HG03045 (cell line): Measurements from ENCODE around the gene MSX1.

Experiments
- ATAC-seq: cut with Tn5 transposase; IDR thresholded peaks from one replicate; pipeline ENCODE4 v1.9.1; 2021; ENCODE audit warnings: mild to moderate bottlenecking, moderate library complexity; ENCODE audit not compliant: unreplicated experiment

Gene MSX1

DNA sequence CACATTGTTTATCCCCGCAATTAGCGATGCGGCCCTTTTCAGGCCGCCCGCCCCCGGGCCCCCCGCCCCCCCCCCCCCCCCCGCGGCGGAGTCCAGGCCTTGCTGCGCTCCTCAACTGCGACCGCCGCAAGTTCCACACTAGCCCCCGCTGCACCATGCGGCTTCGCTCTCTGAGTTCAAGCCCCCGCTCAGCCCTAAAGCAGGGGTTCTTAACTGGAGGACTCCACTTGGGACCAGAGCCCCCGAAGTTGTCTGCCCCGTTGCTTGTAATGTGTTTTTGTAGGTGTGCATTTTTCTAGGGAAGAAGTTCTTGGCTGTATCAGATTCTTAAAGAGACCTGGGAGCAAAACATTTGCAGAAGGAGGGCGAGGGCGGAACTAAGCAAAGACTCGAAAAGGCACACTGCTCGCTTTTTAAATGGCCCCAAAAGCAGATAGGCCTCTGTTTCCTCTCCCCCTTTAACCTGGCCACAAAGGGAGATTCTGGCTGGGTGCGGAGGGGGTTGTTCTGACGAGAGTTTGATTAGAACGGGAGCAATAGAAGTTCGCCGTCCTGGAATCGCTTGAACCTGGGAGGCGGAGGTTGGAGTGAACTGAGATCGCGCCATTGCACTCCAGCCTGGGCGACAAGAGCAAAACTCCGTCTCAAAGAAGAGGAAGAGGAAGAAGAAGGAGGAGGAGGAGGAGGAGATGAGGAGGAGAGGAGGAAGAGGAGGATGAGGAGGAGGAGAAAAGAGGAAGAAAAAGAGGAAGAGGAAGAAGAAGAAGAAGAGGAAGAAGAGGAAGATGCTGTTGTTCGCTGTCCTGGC is 2.3 kb upstream of the MSX1 start:
- no peak for ATAC-seq

DNA sequence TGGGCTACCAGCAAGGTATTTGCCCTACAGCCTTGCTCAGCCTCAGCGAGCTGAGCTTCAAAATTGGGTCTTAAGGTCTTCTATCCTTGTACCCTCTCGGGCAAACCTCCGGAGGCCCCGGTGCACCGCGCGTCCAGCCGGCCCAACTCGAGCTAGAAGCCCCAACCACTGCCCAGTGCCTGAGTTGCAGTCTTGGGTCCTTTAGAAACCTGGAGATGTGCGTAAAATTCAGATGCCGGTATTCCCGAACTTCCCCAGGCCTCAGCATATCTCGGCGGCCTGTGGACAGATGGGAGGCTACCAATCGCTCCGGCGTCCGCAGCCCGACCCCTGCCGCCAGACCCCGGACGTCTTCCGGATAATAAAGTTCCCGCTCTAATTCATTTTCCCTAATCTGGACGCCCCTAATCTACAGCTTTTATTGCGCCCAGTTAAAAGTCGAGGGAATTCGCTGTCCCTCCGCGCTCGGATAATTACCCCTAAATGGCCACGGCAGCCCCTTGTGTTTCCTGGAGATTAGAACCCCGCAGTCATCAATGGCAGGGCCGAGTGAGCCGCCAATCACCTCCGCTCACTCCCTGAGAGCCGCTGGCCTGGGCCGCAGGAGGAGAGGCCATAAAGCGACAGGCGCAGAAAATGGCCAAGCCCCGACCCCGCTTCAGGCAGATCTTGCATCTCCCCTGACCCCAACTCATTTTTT is 1.5 kb upstream of the MSX1 start:
- no peak for ATAC-seq

DNA sequence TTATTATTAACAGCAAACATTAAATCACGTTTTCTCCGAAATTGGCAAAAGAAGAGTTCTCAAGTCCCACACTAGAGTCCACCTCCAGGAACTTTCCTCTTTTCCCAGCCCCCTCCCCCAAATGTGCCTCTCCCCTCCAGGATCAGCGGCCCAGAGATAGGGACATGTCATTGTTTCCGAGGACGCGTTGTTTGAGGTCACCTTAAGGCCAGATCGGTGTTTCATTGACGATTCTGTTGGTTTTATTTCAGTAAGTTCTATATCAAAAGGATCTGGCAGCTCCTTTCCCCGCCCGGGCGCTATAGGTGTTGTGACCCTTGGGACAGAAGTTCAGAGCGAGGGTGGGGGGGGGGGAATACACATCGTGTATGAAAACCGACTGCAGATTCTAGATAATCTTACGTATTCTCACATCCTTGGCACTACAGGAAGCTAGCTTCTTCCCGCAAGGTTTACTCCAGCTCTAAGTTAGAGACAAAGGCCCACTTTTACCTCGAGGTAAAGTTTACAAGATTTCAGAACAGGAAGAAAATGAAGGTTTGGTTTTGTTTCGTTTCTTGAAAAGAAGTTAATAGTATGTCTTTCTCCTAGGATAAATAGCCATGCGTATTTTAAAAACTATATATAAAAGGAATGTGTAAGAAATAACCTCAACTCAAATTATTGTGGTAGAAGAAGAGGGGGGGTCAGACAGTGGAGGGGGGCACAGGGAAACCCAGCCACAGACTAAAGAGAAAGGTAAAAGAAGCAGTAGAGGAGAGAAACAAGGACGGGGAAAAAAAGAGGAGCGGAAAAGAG is 739 bp upstream of the MSX1 start:
- no peak for ATAC-seq

DNA sequence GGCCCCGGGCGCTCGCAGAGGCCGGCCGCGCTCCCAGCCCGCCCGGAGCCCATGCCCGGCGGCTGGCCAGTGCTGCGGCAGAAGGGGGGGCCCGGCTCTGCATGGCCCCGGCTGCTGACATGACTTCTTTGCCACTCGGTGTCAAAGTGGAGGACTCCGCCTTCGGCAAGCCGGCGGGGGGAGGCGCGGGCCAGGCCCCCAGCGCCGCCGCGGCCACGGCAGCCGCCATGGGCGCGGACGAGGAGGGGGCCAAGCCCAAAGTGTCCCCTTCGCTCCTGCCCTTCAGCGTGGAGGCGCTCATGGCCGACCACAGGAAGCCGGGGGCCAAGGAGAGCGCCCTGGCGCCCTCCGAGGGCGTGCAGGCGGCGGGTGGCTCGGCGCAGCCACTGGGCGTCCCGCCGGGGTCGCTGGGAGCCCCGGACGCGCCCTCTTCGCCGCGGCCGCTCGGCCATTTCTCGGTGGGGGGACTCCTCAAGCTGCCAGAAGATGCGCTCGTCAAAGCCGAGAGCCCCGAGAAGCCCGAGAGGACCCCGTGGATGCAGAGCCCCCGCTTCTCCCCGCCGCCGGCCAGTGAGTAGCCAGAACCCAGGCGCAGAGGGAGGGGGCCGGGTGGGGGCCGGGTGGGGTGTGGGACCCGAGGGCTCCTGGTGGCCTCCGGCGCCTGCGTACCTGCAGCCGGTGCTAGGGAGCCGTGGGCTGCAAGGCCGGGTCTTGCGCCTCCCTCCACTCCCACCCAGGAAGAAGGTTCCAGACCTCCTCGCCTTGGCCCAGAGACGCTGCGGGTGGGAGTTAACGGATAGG is 534 bp downstream of the MSX1 start:
- ATAC-seq = peak; percentile 13

DNA sequence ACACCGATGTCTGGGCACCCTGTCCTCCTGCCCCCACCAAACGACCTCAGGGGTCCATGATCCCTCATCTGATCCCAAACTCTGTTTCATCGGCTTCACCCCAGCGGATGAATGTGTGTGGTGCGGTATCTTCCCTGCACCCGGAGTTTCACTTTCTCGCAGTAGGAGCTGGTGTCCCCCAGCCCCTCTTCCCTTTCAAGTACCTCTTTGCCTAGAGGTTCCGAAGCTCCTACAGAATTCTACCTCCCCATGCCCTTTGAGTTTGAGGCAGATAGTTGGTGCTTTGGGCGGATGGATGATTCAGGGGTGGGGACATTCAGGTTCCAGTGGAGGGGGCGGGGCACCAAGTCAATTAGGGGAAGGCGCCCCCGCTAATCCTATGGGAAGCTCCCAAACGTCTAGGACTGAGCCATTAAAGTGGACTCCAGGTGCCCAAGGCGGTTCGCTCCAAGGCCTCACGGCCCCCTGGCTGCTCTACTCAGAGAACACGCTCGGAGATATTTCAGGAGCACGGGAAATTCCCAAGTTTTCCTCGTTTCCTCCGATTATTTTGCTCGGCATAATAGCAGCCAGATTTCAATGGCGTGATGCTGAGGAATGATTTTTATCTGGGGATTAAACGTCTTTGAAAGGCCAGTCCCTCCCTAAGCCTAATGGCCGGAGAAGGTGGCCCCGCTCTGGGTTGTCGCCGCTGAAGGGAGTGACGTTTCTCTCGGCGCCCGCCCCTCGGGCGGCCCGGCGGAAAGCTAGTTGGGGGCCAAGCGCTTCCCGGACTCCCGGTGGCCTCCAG is 1.3 kb downstream of the MSX1 start:
- no peak for ATAC-seq

DNA sequence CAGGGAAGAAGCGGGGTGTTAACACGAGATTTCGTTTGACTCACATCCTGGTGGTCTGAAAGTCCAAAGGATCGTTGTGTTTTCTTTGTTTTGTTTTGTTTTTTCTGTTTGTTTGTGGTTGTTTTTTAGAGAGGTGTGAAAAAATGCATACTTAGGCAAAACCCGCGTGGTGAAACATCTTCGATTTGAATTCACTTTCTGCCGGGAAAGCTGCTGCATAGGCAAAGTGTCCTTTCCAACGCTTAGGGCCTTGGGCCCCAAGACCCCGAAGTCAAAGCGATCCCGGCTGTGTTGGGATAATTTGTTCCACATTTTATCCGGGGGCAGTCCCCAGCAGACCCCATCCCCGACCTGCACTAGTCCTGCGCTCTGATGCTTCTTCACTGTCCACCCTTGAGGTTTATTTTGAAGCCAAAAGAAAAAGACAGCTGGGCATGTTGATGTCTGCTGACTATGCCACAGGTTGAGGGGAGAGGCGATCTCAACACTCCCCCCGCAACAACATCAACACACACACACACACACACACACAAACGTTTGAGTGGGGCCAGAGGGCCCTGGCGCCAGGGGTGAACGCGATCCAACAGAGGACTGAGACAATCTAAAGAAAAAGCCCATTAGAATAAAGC is 2.0 kb downstream of the MSX1 start:
- no peak for ATAC-seq

DNA sequence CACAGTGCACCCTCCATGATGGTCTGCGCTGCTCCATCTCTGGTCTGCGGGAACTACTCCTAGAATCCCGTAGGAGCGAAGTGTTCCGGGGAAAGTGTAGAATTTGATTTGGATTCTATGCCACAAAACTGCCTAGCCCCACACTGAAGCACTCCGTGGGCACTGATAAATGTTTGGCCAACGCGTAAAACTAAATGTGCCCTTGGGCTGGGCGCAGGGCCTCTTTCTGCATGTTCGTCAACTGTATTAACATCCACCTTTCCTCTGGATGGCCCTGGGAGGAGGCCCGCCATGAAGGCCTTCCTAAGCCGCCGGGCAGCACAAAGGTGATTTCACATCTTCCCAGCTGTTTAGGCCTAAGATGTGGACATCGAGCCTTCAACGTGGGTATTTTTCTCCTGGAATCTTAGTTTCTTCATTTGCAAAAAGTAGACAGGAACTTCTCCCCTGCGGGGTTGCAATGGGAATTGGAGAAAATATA is 2.6 kb downstream of the MSX1 start:
- no peak for ATAC-seq

DNA sequence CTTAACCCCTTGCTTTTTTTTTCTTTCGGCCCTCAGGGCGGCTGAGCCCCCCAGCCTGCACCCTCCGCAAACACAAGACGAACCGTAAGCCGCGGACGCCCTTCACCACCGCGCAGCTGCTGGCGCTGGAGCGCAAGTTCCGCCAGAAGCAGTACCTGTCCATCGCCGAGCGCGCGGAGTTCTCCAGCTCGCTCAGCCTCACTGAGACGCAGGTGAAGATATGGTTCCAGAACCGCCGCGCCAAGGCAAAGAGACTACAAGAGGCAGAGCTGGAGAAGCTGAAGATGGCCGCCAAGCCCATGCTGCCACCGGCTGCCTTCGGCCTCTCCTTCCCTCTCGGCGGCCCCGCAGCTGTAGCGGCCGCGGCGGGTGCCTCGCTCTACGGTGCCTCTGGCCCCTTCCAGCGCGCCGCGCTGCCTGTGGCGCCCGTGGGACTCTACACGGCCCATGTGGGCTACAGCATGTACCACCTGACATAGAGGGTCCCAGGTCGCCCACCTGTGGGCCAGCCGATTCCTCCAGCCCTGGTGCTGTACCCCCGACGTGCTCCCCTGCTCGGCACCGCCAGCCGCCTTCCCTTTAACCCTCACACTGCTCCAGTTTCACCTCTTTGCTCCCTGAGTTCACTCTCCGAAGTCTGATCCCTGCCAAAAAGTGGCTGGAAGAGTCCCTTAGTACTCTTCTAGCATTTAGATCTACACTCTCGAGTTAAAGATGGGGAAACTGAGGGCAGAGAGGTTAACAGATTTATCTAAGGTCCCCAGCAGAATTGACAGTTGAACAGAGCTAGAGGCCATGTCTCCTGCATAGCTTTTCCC is 3.4 kb downstream of the MSX1 start:
- ATAC-seq = no peak

DNA sequence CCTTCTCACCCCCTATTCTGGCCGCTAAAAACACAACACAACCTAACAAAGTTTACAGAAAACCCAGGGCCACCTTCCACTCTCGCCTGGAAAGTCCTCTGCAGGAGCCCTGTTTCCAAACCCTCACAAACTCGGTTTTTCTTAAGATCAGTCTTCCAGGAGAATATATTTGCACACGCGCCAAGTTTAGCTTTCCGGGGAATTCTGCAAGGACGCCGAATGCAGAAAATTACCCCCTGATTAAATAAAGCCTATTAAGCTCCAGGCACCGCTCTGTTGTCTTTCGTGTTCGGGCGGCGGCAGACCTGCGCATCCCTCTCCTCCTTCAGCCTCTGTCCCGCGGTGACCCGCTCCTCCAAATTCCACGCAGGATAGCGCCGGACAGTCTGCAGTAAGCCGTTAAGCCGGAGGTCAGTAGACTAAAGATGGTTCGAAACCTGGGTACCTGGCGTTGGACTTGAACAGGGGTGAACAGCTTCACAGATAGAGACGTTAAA is 5.0 kb downstream of the MSX1 start:
- no peak for ATAC-seq

DNA sequence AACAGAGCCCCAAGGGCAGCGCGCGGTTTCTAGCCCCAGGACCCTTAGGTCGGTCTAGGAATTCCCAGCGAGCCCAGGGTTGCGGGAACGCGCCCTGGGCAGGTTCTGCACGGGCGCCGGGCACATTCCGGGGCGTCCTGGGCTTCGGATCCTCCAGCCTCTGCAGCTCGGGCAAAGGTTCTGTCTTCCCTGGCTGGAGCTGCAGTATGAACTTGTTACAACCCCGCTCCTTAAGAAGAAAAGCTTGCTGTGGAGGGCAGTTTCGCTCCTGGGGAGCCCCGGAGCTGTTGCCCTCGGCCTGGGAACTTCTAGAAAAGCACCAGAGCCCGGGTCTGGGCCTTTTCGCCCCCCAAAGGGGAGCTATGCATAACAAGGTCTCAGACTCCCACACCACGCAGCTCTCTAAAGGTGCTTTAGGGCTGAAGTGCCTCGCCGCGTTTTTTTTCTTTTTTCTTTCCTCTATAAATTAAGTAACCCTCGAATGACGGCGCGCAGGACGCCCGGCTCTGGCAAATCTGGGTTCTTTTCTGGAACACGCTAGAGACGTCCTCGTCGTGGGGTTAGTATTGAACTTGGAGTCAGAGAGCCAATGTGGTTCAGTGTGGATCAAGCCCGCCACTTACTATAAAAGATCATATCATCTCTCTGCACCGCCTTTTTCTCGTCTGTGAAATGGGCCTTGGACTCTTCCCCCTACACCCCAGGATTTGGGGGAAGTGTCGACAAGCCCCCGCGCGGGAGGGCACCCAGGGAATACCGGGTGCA is 5.7 kb downstream of the MSX1 start:
- no peak for ATAC-seq

DNA sequence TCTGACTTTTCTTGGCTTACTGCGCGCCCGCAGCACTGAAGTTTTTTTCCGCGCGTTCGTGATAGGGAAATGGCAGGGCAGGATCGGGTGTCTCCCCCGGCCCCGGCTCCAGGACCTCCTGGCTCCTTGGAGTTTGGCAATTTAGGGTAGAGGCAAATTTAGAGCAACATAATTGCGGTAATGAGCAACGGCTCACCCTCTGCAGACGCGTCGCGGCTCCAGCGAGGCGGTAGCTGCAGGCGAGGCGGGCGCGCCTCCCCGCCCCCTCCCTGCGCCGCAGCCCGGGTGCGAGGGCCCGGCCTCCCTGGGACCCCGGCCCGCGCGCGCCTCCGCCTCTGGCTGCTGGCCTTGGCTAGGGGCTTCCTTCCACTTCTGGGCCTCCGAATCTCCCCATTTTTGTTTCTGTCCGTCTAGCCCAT is 6.2 kb downstream of the MSX1 start:
- no peak for ATAC-seq

DNA sequence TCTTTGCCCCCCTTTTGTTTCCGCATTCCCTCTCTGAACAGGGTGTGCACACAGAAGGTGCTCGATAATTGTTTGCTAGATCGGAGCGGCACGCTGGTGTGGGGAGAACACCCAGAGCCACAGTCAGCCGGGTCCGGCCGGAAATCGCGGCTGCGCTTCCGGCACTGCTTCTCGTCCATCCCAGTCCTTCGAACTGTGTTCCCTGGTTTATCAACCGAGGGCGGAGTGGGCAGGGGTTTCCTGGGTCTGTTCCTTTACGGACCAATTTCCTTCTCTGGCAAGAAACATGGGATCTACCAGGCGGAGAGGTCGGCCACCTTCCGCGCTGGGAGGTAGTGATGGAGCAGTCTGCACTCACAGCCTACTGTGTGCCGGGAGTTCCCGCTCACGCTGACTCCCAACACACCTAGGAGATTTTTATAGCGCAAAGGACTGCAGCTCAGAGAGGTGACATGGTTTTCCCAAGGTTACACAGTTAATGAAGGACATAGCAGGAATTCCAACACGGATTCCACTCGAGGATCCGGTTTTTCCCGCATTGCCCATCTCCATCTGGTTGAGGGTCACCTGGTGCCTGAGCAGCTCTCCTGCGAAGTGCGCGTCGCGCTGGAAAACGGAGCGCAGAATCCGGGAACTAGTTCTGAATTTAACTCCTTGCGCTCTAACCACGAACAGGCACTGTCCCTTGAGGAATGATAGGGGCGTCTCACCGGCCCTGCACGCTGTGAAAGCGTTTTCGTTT is 6.8 kb downstream of the MSX1 start:
- ATAC-seq = no peak

DNA sequence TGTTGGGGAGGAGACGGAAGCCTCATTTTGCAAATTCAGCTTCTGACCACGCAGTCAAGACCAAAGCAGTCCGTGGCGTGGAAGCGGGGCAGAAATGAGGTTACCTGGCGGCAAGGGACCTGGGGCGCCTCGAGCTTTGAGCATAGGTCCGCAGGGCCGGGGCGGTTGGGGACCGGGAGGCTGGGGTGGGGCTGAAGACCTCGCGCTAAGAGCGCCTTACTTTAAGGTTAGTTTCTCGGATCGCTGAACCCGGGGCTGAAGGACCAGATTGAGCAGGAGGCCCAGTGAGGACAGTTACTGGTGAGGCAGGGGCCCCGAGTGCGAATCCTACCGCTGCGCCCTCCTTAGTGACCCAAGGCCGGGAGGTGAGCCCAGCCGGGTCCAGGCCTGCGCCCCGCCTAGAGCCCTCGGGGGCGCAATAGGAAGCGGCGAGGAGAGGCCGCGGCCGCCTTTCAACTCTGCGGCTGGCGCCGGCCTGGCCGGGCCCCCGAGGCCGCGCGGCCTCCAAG is 7.5 kb downstream of the MSX1 start:
- ATAC-seq = no peak

DNA sequence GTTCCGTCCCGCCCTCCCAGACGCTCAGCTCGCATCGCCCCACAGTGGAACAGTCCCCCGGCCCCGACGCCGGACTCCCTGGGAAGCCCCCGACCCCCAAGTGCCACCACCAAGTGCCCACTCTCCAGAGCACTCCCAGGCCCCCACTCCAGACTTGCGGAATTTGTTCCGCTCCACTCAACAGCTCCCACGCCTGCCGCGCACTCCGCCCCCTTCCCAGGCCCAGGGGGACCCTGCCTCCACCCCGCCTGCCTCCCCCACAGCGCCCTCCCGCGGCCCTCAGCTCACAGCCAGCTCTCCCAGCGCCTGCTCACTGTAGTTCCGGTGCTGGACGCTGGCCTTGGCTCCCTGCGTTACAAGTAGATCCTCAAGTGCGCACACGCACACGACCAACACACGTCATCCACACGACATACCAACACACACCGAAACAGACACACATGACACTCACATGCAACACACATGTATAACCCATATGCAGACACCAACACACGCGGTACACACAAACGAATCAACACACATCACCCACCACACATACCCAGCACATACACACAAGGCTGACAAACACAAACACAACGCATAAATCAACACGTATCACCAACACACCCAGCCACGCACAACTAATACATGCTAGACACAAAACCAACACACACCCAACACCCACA is 8.0 kb downstream of the MSX1 start:
- ATAC-seq = no peak

DNA sequence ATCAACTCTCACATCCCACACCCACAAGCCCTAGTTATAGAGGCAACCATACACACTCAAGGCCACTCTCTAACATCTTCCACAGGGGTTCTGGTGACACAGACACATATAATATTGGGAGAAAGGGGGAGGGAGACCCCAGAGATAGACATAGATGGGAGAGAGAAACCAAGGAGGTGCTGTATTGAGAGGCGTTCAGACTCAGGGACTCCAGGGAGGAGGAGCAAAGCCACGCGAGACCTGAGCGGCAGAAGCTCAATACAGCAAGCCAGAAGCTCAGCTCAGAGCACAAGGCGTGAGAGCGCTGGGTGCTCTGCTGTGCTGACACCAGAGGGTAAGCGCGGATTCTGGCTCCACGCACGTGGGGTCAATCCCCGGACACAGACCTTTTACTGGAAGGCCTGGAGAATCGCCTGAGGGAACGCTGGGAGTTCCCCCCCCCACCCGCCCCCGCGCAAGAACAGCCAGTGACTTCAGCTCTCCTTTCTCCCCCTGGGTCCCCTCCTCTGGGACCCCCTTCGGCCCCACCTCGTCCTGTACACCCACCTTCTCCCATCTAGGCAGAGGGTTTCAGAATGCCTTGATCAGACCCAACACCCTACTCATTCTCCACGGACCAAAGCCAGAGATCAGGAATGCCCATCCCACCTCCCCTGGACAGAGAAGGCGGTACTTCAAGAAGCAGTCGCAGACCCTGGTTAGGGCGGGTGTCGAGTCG is 8.7 kb downstream of the MSX1 start:
- no peak for ATAC-seq
